NCI-H226 (cell line): Measurements from ENCODE around the gene STARD3NL.
"Not testable (repeated sequence)": the region's sequence is repeated elsewhere in the genome, so short reads cannot be mapped to it uniquely, and the experiment has no call there.

Experiments
- DNase-seq: peaks from one replicate; pipeline ENCODE4 v3.0.0-alpha.2; 2015

Gene STARD3NL

DNA sequence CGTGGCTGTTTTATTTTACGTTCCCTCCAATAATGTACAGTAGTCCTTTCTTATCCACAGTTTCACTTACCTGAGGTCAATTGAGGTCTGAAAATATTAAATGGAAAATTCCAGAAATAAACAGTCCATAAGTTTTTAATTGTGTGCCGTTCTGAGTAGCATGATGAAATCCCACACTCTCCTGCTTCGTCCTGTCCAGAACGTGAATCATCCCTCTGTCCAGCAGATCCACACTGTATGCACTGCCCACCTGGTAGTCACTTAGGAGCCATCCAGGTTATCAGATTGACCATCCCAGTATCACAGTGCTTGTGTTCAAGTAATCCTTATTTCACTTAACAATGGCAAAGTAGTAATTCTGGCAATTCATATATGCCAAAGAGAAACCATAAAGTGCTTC is 46.3 kb downstream of the STARD3NL start:
- DNase-seq = no peak

DNA sequence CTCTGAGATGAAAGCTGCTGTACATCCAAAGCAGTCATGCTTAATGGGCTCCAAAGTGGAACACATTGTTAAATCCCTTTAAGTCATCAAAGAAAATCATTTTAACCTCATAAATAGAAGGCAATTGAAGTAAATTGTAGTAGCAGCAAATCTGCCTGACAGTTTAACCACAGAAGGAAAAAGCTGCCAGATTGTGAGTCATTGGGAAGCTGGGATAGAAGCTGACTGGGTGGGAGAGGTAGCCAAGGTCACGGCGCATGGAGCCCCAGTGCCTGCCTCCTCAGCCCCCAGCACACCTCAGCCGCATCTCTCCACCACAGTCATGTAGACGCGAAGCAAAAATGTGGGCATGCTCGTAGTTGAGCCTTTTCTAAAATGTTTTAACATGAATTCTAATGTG is 51.3 kb downstream of the STARD3NL start:
- peak; percentile 72 for DNase-seq

DNA sequence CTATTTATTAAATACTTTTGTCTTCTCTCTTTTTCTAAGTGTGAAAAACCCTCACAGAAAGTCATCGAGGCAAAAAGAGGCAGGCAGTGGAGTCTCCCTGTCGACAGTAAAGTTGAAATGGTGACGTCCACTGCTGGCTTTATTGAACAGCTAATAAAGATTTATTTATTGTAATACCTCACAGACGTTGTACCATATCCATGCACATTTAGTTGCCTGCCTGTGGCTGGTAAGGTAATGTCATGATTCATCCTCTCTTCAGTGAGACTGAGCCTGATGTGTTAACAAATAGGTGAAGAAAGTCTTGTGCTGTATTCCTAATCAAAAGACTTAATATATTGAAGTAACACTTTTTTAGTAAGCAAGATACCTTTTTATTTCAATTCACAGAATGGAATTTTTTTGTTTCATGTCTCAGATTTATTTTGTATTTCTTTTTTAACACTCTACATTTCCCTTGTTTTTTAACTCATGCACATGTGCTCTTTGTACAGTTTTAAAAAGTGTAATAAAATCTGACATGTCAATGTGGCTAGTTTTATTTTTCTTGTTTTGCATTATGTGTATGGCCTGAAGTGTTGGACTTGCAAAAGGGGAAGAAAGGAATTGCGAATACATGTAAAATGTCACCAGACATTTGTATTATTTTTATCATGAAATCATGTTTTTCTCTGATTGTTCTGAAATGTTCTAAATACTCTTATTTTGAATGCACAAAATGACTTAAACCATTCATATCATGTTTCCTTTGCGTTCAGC is 52.0 kb downstream of the STARD3NL start:
- DNase-seq = no peak

DNA sequence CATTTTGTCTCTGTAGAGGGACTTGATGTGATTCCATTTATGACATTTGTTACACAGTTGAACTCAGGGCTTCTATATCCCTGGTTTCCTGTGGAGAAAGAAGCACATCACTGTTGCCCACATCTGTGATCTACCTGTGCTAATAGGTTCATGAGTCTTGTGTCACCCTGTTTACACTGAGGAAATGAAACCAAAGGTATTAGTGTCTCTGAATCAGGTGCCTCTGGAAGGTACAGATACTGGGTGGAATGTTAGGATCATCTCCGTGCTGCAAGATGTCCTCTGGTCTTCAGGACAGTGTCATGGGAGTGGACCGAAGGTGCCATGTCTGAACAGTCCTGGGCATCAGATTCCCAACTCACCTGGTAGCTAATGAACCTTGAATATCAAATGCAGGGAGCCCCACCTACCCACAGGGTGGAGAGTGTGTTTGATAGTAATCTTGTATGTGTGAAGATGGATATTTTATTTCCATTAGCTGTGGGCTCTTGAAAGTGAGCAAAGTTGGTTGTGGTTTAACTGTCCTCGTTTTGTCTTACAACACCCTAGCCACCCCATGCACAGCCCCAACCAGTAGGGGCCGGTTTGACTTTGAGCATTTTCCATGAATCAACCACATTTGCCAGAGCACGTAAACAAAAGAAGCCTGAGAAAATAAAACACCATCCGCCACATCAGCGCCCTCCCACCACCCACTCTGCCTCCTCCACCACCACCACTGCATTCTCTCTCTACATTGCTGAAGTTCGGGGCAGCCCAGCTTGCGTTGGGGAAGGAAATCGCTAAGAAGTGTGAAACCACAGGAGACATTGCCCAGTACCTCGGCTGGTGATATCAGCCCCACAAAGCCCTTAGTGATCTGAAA is 54.7 kb downstream of the STARD3NL start:
- no peak for DNase-seq

DNA sequence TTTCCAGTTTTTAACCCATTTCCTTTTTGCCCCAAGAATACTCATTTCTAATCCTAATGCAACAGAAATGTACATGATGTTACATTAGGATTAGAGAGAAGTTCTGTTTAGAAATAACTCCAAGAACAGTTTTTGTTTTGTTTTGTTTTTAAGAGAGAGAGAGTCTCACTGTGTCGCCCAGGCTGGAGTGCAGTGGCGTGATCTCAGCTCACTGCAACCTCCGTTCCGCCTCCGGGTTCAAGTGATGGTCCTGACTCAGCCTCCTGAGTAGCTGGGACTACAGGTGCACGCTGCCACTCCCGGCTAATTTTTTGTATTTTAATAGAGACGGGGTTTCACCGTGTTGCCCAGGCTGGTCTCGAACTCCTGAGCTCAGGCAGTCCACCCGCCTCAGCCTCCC is 56.7 kb downstream of the STARD3NL start:
- DNase-seq = not testable (repeated sequence)

DNA sequence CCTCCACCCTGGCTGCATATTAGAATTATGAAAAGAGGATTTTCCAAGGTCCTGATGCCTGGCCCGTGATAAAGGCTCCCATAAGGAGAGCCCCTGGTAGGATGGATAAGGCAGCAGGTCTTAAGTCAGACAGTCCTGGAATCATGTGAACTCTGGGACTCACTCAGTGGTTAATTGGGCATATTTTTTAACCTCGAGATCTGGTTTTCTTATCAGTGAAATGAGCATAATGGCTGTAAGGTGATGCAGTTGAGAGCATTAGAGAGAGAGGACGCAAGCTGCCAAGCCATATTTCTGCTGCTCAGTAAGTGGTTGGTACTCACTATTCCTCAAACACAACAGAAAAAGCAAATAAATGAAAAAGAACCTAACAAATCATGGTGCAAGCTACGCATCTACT is 57.6 kb downstream of the STARD3NL start:
- no peak for DNase-seq

DNA sequence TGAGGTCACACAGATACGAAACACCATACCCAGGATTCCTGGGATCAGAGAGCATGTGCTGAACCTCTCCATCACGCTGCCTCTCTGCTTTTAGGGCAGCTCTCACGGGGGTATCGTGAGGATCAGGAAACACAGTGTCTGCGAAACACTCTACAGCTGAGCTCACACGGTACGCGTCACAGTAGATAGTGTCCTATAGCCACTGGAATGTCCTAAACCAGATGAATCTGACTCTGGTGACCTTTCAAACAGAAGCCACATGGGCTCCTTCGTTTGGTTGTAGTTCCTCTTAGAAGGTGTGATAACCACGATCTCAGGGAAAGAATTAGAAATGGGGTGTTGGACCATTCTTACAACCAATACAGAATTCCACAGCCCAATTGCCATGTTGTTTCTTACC is 61.1 kb downstream of the STARD3NL start:
- DNase-seq = not testable (repeated sequence)

DNA sequence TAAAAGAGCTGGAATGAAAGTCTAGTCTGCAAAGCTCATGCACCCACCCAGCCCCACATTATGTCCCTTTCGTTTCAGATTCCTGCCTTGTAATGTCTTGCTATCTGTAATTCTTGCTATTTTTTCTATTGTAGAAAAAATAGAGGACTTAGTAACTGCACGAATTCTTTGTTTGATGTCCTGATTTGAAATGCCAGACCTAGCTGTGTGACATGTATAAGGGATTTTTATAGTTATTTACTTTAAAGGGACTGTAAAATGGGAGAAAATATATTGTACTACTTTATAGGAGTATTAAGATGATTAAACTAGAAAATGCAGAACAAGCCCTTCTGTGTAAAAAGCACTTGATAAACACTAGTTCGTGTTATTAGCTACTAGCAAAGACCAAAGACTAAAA is 63.0 kb downstream of the STARD3NL start:
- no peak for DNase-seq

DNA sequence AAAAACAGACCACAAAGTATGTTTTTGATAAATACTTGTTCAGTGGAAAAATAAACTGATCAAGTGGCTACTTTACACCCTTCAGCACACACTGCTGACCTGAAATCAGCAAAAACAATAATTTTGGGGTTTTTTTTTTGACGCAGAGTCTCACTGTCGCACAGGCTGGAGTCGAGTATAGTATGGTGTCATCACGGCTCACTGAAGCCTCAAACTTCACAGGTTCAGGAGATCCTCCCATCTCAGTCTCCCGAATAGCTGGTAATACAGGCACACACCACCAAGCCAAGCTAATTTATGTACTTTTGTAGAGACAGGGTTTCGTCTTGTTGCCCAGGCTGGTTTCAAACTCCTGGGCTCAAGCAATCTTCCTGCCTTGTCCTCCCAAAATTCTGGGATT is 64.8 kb downstream of the STARD3NL start:
- DNase-seq = no peak

DNA sequence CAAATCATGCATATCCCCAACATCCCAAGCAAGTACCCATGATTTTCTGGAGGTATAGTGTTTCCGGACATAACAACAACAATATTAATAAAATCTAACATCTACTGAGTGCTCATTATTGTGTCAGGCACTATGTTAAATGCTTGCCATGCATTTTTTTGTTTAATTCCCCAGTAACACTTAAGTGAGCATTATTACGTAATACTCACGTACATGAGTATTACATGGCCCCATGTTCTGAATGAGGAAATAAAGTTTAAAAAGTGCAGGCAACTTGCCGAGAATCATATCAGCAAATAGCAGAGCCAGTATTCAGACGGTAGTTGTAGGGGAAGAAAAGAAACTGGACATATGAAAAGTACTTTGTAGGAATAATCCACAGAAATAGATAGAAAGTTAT is 65.3 kb downstream of the STARD3NL start:
- not testable (repeated sequence) for DNase-seq

DNA sequence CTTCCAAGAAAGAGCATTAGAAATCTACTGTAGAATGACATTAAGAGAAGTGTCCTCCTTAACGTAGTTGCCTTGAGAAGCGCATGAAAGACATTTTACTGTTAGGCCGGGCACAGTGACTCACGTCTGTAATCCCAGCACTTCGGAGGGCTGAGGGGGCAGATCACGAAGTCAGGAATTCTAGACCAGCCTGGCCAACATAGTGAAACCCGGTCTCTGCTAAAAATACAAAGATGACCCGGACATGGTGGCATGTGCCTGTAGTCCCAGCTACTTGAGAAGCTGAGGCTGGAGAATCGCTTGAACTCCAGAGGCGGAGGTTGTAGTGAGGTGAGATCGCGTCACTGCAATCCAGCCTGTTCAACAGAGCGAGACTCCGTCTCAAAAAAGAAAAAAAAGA is 66.5 kb downstream of the STARD3NL start:
- DNase-seq = no peak

DNA sequence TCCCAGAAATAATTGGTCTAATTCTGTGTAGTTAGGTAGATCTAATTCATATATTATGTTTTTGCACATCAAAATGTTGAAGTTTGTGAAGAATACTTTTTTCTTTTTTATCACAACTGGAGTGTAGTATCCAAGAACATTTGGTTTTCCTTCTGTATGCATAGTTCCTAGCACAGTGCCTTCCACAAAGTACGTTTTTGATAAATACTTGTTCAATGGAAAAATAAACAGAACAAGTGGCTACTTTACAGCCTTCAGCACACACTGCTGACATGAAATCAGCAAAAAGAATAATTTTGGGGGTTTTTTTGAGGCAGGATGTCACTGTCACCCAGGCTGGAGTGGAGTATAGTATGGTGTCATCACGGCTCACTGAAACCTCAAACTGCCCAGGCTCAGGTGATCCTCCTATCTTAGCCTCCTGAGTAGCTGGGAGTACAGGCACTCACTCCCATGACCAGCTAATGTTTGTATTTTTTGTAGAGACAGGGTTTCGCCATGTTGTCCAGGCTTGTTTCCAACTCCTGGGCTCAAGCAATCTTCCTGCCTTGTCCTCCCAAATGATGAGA is 67.4 kb downstream of the STARD3NL start:
- DNase-seq = no peak

DNA sequence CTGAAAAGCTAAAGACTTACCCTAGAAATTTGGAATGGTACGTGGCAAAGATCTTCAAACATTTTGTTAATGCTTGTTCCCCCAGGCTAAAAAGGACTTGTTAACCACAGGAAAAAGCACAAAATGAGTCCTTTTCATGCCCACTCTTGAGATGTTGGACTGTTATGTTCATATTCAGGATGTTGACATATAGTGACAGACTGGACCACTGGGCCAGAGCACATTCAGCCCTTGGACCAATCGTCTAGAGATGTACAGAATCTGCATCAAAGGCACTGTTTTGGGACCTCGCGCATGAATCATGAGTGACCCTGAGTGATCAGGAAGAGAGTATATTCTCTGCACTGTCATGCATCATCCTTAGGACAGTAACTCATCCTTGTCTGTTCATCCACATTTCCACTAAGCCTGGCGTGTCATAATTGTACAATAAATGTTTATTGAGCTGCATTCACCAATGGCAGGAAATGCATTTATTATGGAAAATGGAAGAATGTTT is 70.1 kb downstream of the STARD3NL start:
- DNase-seq = no peak

DNA sequence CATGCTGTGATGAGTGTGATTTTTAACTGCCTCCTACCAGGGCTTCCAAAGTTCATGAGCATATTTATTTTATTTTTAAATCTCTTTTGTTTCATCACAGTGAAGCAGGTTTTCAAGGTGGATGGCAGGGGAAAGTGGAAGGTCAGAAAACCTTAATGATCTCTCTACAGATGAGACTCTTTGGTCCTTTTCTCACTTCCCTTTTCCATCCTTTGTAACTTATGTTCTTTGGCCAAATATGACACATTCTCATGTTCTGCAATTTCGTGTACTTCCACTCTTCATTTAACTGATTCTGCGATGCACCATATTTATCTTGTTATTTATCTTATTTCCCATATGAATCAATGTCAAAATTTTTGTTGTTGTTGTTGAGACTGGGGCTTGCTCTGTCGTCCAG is 71.8 kb downstream of the STARD3NL start:
- DNase-seq = not testable (repeated sequence)

DNA sequence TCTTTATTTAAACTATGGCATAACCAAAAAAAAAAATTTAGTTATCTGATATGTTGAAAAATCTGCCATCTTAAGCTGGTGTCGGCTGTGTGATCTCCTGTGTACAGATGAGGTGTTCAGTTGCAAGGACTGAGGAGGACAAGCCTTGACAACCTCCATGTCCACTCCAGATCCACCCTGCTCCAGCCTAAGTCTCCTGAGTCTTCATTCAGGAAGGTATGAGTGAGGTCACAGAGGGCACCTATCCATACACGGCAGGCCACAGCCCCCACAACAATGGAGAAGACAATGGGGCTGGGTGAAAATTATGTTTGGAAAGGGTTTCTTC is 79.3 kb downstream of the STARD3NL start:
- DNase-seq = no peak

DNA sequence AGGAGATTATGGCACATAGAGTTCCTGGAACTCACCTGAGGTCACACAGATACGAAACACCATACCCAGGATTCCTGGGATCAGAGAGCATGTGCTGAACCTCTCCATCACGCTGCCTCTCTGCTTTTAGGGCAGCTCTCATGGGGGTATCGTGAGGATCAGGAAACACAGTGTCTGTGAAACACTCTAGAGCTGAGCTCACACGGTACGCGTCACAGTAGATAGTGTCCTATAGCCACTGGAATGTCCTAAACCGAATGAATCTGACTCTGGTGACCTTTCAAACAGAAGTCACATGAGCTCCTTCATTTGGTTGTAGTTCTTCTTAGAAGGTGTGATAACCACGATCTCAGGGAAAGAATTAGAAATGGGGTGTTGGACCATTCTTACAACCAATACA is 81.1 kb downstream of the STARD3NL start:
- DNase-seq = not testable (repeated sequence)

DNA sequence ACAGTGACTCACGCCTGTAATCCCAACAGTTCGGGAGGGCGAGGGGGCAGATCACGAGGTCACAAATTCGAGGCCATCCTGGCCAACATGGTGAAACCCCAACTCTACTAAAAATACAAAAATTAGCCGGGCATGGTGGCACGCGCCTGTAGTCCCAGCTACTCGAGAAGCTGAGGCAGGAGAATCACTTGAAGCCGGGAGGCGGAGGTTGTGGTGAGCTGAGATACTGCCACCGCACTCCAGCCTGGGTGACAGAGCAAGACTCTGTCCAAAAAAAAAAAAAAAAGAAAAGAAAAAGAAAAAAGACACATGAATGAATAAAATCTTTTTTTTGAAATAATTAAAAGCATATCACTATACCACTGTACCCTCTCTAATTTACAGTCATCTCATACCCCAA is 83.6 kb downstream of the STARD3NL start:
- DNase-seq = not testable (repeated sequence)

DNA sequence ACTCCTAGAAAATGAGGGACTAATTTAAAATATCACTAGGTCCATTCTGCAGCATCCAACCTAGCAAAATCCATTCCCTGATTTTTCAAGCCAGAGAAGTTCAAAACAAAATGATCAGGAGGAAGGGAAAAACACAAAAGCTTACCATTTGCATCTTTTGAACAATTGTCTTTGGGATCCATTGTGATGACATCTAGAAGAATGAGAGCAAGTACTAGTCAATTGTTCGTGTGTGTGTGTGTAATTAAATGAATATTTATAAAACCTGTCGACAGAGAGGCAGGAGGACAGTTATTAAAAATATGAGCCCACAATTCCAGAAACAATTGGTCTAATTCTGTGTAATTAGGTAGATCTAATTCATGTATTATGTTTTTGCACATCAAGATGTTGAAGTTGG is 84.0 kb downstream of the STARD3NL start:
- not testable (repeated sequence) for DNase-seq

DNA sequence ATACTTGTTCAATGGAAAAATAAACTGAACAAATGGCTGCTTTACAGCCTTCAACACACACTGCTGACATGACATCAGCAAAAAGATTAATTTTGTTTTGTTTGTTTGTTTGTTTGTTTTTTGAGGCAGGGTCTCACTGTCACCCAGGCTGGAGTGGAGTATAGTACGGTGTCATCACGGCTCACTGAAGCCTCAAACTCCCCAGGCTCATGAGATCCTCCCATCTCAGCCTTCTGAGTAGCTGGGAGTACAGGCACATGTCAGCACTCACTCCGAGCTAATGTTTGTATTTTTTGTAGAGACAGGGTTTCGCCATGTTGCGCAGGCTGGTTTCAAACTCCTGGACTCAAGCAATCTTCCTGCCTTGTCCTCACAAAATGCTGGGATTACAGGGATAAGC is 84.5 kb downstream of the STARD3NL start:
- DNase-seq = no peak

DNA sequence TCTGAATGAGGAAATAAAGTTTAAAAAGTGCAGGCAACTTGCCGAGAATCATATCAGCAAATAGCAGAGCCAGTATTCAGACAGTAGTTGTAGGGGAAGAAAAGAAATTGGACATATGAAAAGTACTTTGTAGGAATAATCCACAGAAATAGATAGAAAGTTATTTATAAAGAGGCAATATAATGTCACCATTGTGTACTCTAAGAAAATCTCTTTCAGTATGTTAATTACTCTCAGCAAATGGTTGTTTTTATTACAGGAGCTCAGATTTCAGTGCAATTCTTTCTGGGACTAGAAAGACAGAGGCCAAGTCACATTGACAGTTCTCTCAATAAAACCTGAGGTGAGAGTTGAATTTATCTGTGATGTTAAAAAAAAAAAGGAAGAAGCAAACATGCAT is 85.2 kb downstream of the STARD3NL start:
- not testable (repeated sequence) for DNase-seq

DNA sequence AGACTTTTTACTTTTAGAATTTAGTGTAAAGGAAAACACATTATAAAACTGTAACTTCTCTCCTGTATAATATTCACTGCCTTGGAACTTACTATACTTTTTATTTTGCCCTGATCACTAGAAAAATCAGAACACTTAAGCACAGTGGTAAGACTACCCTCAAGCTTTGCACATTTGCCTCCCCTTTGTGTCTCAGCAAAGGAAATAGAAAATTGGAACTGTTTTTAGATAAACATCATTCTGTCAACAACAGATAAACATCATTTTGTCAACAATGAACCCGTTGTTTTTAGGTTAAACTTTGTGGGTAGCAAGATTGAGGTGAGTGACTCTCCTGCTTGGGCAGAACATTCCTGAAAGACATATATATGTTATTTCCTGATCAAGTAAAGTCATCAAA is 86.6 kb downstream of the STARD3NL start:
- DNase-seq = not testable (repeated sequence)

DNA sequence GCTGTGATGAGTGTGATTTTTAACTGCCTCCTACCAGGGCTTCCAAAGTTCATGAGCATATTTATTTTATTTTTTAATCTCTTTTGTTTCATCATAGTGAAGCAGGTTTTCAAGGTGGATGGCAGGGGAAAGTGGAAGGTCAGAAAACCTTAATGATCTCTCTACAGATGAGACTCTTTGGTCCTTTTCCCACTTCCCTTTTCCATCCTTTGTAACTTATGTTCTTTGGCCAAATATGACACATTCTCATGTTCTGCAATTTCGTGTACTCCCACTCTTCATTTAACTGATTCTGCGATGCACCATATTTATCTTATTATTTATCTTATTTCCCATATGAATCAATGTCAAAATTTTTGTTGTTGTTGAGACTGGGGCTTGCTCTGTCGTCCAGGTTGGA is 87.9 kb downstream of the STARD3NL start:
- not testable (repeated sequence) for DNase-seq

DNA sequence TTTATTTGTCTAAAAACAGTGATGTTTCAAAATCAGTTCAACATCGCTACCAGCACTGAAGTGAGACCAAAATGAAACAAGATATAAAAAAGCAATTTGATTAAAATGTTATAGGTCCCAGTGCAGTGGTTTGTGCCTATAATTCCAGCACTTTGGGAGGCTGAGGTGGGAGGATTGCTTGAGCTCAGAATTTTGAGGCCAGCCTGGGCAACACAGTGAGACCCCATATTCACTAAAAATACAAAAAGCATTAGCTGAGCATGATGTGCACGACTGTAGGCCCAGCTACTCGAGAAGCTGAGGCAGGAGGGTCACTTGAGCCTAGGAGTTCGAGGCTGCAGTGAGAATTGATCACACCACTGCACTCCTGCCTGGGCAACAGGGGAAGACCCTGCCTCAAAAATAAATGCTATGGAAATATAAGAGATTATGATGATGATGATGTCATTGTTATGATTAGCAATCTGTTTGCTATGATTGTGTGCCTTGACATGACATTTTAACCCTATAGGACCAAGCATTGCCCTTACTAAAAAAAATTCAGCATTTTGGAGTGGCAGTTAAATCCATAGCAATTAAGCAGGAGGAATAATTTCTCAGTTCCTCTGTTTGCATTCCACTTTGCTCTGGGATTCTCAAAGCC is 91.8 kb downstream of the STARD3NL start:
- DNase-seq = not testable (repeated sequence)
